Glomerular endothelial cell (primary cell): Measurements from ENCODE around the gene IFT43. TPM values are rescaled to one million over a fixed set of nuclear protein-coding genes. Genes with fewer than 3 reads are reported as not detected.

ENCODE experiments used
- DNase-seq: peaks from one replicate; pipeline ENCODE4 v3.0.0-alpha.2; 2011; ENCODE audit warnings: low read depth, low spot score; ENCODE audit errors: extremely low read depth
- total RNA-seq: library from RNA; depleted of rRNA; stranded (reverse); fragments of >200 nt; gene quantifications from 2 replicates; pipeline ENCODE4 v1.2.3, GENCODE V29; 2015

Gene IFT43
- 33.6 and 57.3 TPM in 2 replicates for total RNA-seq

GRCh38 chr14:75985618-75986438, at the start of gene IFT43:
Gene IFT43 (plus strand): TSS chr14:75985763. CDS start chr14:75985787, 24 bp downstream.
- DNase-seq: no peak

- DNase-seq: no peak
These were observed 46.4 kb upstream of the IFT43 start for GRCh38 chr14:75939200-75939599.

- DNase-seq: no peak
These were observed 44.5 kb upstream of the IFT43 start for GRCh38 chr14:75941030-75941429.

- no peak for DNase-seq
These were observed 40.8 kb upstream of the IFT43 start for GRCh38 chr14:75944607-75945241.

GRCh38 chr14:75946785-75947184, 38.8 kb upstream of the IFT43 start:
- no peak for DNase-seq

GRCh38 chr14:75952489-75952888, 33.1 kb upstream of the IFT43 start:
- no peak for DNase-seq

- DNase-seq: no peak
These were observed 26.5 kb upstream of the IFT43 start for GRCh38 chr14:75959031-75959430.

GRCh38 chr14:75960231-75960630, 25.3 kb upstream of the IFT43 start:
- no peak for DNase-seq

GRCh38 chr14:75961662-75962061, 23.9 kb upstream of the IFT43 start:
- DNase-seq: no peak

GRCh38 chr14:75967866-75968265, 17.7 kb upstream of the IFT43 start:
- DNase-seq: no peak

- no peak for DNase-seq
These were observed 17.1 kb upstream of the IFT43 start for GRCh38 chr14:75968456-75968855.

GRCh38 chr14:75969126-75969525, 16.4 kb upstream of the IFT43 start:
- DNase-seq: no peak

GRCh38 chr14:75969891-75970290, 15.7 kb upstream of the IFT43 start:
- no peak for DNase-seq

- DNase-seq: no peak
These were observed 14.6 kb upstream of the IFT43 start for GRCh38 chr14:75970989-75971388.

GRCh38 chr14:75971509-75971908, 14.1 kb upstream of the IFT43 start:
- no peak for DNase-seq

- DNase-seq: no peak
These were observed 12.7 kb upstream of the IFT43 start for GRCh38 chr14:75972801-75973421.

GRCh38 chr14:75976826-75977581, 8.6 kb upstream of the IFT43 start:
- no peak for DNase-seq

GRCh38 chr14:75977582-75977943, 8.0 kb upstream of the IFT43 start:
- DNase-seq: no peak

- DNase-seq: no peak
These were observed 7.3 kb upstream of the IFT43 start for GRCh38 chr14:75978249-75978731.

- no peak for DNase-seq
These were observed 6.4 kb upstream of the IFT43 start for GRCh38 chr14:75979071-75979571.
